GM12891 (cell line): ENCODE data around the gene OR7E24.

Experiments used
- POLR2A ChIP-seq: IDR thresholded peaks from 2 replicates; pipeline ENCODE4 v1.6.1; 2011; ENCODE audit warnings: low read depth, low read length, control low read depth
- POLR2AphosphoS5 ChIP-seq: IDR thresholded peaks from 2 replicates; pipeline ENCODE4 v1.6.1; 2011; ENCODE audit warnings: low read depth, low read length, control low read depth
- POU2F2 ChIP-seq: IDR thresholded peaks from 2 replicates; pipeline ENCODE4 v1.6.1; 2011; ENCODE audit warnings: low read depth, mild to moderate bottlenecking, control low read depth, low read length, moderate library complexity

DNA sequence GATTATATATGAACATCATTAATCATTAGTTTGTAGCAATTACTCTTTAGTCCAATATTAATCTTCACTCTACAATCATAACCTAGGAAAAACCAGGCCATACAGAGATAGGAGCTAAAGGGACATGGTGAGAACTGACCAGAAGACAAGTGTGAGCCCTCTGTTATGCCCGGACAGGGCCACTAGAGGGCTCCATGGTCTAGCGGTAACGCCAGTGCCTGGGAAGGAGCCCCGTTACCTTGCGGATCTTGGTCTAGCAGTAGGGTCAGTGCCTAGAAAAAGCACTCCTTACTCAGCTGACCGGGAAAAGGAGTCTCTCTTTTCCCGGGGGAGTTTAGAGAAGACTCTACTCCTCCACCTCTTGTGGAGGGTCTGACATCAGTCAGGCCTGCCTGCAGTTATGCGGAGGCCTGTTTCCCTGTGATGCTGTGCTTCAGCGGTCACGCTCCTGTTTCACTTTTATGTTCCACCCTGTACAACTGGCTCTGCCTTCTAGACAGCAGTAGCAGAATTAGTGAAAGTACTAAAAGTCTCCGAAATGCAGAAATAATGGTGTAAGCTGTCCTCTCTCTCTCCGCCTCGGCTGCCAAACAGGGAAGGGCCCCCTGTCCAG, 45.1 kb upstream of the OR7E24 start:
- TF ChIP-seq POLR2A (no peak), POU2F2 (no peak), POLR2AphosphoS5 (no peak)
